Hepatic stellate cell (primary cell): ENCODE measurements around the gene PRAMEF5.
"Not testable (repeated sequence)": the region's sequence is repeated elsewhere in the genome, so short reads cannot be mapped to it uniquely, and the experiment has no call there.

ENCODE experiments used
- DNase-seq: peaks from one replicate; pipeline ENCODE4 v3.0.0; 2011; ENCODE audit warnings: low spot score

The PRAMEF5 gene

GRCh38 chr1:13253898-13254297 is at the start of gene PRAMEF5:
Gene PRAMEF5, plus strand, starts transcription at chr1:13254198. Its CDS starts 5,071 bp downstream, at chr1:13259269.
- not testable (repeated sequence) for DNase-seq

GRCh38 chr1:13208712-13209111 is 45.3 kb upstream of the PRAMEF5 start:
- DNase-seq: not testable (repeated sequence)

DNA sequence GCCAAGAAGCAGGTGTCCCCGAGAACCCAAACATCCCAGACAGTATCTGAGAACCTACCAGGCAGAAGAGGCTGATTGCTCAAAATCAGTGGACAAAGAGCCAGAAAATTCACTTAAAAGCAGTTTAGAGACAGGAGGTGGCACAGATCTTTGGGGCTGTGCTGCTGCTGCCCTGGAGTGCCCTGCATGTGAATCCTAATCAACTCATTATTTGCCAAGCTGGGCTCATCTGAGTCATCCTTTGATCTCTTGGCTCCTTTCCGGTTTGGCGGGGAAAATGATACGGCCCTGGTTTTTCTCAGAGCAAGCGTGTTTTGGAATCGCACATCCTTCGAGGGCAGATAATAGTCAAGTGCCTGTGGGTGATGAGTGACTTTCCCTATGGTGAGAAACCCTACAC is 37.4 kb upstream of the PRAMEF5 start:
- not testable (repeated sequence) for DNase-seq

DNA sequence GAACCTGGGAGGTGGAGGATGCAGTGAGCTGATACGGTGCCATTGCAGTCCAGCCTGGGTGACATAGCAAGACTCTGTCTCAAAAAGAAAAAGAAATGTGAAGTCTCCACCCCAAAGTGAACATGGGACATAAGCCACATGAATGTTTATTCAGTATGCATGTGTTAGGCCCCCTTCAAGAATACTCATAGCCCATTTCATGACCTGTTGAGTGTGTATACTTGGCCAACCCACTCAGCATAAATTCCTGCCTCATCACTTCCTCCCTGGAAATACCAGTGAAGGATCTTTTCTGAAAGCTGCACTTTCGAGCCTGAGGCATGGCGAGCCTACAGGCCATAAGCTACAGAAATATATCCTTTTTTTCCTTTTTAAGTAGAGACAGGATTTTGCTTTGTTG is 34.8 kb upstream of the PRAMEF5 start:
- DNase-seq: not testable (repeated sequence)

GRCh38 chr1:13222788-13223187 is 31.2 kb upstream of the PRAMEF5 start:
- not testable (repeated sequence) for DNase-seq

GRCh38 chr1:13224480-13225060 is 29.4 kb upstream of the PRAMEF5 start:
- DNase-seq: no peak

DNA sequence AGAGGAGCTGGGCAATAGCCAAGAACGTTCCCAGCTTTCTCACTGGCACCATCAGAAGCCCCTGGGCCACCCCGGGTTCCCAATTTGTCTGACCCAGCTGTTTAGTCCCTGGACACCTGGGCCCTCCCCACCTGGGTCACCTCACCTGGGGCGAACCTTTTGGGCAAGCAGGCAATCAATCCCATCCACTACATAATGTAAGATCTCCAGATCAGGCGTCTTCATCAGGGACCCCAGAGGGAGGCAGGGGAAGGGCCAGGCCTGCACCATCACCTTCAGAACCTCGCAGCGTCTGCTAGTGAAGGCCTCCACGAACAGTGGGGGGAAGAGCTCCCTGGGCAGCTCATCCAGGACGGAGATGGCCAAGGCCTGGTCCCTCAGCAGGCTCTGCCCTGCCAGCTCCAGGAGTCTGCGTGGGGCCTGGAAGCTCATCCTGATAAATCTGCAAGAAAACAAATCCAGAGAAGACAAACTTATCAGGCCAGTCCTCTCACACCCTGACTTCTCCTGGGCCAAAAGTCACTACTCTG is 28.3 kb upstream of the PRAMEF5 start, which contains the start of gene PRAMEF18:
Gene PRAMEF18, minus strand, starts transcription at position 480 of the 530 bp plus-strand sequence. Its CDS starts 48 bp downstream, at position 432.
- DNase-seq: not testable (repeated sequence)

- DNase-seq: not testable (repeated sequence)
Measured at GRCh38 chr1:13227271-13228055, 26.5 kb upstream of the PRAMEF5 start.

- DNase-seq: no peak
Measured at GRCh38 chr1:13228343-13228781, 25.6 kb upstream of the PRAMEF5 start.

DNA sequence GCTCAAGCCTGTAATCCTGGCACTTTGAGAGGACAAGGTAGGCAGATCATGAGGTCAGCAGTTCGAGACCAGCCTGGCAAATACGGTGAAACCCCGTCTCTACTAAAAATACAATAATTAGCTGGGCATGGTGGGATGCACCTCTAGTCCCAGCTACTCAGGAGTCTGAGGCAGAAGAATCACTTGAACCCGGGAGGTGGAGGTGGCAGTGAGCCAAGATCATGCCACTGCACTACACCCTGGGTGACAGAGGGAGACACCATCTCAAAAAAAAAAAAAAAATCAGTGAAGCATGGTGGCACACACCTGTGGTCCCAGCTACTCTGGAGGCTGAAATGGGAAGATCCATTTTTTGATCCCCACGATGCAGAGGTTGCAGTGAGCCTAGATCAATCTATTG is 23.9 kb upstream of the PRAMEF5 start:
- not testable (repeated sequence) for DNase-seq

- DNase-seq: not testable (repeated sequence)
Measured at GRCh38 chr1:13230601-13231000, 23.4 kb upstream of the PRAMEF5 start.

DNA sequence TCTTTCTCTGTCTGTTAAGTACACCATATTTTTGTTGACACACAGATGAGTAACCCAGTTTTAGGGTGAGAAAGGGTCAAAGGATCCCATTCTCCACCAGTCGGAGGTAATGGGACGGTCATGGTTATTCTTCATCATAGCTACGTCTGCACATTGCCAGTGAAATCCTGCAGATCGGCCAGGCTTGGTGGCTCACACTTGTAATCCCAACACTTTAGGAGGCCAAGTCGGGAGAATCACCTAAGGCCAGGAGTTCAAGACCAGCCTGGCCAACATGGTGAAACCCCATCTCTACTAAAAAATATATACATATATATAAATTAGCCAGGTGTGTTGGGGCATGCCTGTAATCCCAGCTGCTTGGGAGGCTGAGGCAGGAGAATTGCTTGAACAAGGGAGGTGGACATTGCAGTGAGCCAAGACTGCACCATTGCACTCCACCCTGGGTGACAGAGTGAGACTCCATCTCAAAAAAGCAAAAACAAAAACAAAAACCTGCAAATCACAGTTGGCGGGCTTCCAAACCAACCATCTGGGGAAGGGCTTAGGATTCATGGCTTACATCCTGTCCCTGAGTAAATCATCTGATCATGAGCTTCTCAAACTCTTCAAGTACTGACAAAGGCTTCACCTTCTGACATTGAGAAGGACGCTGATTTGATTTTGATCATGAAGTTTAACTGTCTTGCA is 22.8 kb upstream of the PRAMEF5 start:
- not testable (repeated sequence) for DNase-seq

DNA sequence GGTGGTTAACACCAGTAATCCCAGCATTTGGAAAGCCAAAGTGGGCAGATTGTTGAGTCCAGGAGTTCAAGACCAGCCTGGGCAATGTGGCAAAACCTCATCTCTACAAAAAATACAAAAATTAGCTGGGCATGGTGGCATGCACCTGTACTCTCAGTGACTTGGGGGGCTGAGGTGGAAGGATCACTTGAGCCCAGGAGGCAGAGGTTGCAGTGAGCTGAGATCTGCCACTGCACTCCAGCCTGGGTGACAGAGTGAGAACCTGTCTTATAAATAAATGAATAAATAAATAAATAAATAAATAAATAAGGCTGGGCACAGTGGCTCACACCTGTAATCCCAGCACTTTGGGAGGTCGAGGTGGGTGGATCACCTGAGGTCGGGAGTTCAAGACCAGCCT is 21.9 kb upstream of the PRAMEF5 start:
- DNase-seq: not testable (repeated sequence)

- DNase-seq: not testable (repeated sequence)
Measured at GRCh38 chr1:13234057-13234456, 19.9 kb upstream of the PRAMEF5 start.

- not testable (repeated sequence) for DNase-seq
Measured at GRCh38 chr1:13237572-13237971, 16.4 kb upstream of the PRAMEF5 start.

GRCh38 chr1:13239633-13240032 is 14.4 kb upstream of the PRAMEF5 start:
- not testable (repeated sequence) for DNase-seq

DNA sequence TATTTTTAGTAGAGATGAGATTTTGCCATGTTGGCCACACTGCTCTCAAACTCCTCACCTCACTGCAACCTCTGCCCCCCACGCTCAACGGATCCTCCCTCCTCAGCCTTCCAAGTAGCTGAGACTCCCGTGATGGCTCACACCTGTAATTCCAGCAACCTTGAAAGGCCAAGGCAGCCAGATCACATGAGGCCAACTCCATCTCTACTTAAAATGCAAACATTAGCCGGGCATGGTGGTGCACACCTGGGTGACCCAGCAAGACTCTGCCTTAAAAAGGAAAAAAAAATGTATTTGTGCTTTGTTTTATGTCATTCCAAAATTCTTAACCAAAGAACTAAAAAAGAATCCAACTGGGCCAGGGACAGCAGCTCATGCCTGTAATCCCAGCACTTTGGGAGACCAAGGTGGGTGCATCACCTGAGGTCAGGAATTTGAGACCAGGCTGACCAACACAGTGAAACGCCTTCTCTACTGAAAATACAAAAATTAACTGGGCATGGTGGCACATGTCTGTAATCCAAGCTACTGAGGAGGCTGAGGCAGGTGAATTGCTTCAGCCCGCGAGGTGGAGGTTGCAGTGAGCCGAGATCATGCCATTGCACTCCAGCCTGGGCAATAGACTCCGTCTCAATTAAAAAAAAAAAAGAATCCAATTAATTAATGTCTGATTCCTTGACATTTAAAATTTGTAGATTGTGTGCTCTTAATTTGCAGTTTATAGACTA is 10.3 kb upstream of the PRAMEF5 start:
- DNase-seq: not testable (repeated sequence)

GRCh38 chr1:13245841-13246553 is 8.0 kb upstream of the PRAMEF5 start:
- not testable (repeated sequence) for DNase-seq

- not testable (repeated sequence) for DNase-seq
Measured at GRCh38 chr1:13246554-13246871, 7.5 kb upstream of the PRAMEF5 start.

GRCh38 chr1:13247122-13247521 is 6.9 kb upstream of the PRAMEF5 start:
- not testable (repeated sequence) for DNase-seq

DNA sequence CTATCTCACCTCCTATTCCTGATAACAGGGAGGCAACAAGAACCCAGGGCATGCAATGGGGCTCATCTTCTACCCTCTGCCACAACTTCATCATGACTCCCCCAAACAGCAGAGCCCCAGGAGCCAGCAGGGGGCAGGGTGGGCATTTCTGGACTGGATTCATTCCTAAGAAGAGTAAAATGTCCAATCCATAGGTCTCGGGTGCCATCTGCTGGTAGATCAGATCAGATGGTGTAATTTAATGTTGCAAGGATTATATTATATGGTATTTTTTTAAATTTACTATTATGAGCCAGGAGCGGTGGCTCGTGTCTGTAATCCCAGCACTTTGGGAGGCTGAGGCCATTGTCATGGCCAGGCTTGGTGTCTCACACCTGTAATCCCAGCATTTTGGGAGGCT is 11.1 kb downstream of the PRAMEF5 start:
- DNase-seq: not testable (repeated sequence)
